Esophagus muscularis mucosa (tissue), 3 donors: ENCODE measurements around the gene CSKMT.

Experiments
- CTCF ChIP-seq, 3 experiments: fragments of 200-600 bp in 2 of 3; fragments of 450-650 bp in 1 of 3; sonication (generic) in 2 of 3; IDR thresholded peaks; one replicate each; pipeline ENCODE4 v1.5.1; 2017 to 2019; ENCODE audit warnings: antibody characterized with exemption in 3 of 3, mild to moderate bottlenecking in 2 of 3, moderate library complexity in 1 of 3
- POLR2A ChIP-seq: fragments of 450-650 bp; IDR thresholded peaks from one replicate; pipeline ENCODE4 v1.6.1; 2017; ENCODE audit warnings: antibody characterized with exemption, moderate library complexity, mild to moderate bottlenecking, low read depth

- no peak for TF ChIP-seq POLR2A
- TF ChIP-seq CTCF (IDR thresholded peaks at IDR 0.05) = no peak
These were observed 42.3 kb downstream of the CSKMT start, which contains the start of the genes BSCL2 and GNG3 for GRCh38 chr11:62707277-62707861.
